ENCODE results near the gene STXBP1. TPM values are rescaled to one million over a fixed set of nuclear protein-coding genes. Genes with fewer than 3 reads are reported as not detected.
A peak's percentile ranks its signal among the peaks of the same experiment; 100 is the strongest.

Gene STXBP1
- total RNA-seq, 1 experiment from 2014 or later = 0.36 TPM

GRCh38 chr9:127692071-127692470 is 80.0 kb downstream of the STXBP1 start:
- no peak for DNase-seq
- H3K27me3 ChIP-seq = no peaks in the 10 kb centered on the region
- H3K36me3 ChIP-seq = peaks cover 2% of the 10 kb centered on the region; the same call in 1 of the 2 replicates
- H3K4me3 ChIP-seq = no peak overlapping the region
- no peaks in the 10 kb centered on the region for H3K9me3 ChIP-seq

DNA sequence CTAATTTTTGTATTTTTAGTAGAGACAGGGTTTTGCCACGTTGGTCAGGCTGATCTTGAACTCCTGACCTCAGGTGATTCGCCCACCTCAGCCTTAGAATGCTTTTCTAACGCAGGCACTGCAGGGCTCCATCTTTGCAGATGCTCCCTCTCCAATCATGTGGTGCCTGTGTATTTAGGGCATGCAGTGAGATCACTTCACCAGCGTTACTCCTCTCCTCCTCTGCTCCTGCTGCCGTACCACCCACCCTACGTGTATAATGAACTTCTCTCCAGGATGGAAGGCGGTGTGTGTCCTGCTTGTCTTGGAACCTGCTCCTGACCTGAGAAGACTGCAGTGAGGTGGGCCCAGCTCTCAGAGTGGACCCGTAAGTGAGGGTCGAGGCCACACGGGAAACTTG is 81.1 kb downstream of the STXBP1 start:
- H3K36me3 ChIP-seq = peaks cover 2% of the 10 kb centered on the region; the same call in 1 of the 2 replicates
- no peaks in the 10 kb centered on the region for H3K27me3 ChIP-seq
- no peaks in the 10 kb centered on the region for H3K9me3 ChIP-seq
- no peak overlapping the region for H3K4me3 ChIP-seq
- DNase-seq = no peak

DNA sequence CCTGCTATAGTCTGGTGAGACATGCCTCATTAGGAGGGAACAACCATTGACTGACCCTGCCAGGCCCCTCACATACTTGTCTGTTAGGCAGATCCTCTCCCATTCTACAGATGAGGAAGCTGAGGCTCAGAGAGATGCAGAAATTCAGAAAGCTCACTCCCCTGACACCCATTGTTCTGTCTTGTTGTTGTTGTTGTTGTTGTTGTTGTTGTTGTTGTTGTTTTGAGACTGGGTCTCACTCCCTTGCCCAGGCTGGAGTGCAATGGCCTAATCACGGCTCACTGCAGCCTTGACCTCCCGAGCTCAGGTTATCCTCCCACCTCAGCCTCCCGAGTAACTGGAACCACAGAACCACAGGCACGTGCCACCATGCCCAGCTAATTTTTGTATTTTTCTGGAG is 81.6 kb downstream of the STXBP1 start:
- Histone ChIP-seq H3K4me3 (no peak overlapping the region), H3K36me3 (peaks cover 2% of the 10 kb centered on the region; the same call in 1 of the 2 replicates), H3K27me3 (no peaks in the 10 kb centered on the region), H3K9me3 (no peaks in the 10 kb centered on the region)
- DNase-seq = no peak

DNA sequence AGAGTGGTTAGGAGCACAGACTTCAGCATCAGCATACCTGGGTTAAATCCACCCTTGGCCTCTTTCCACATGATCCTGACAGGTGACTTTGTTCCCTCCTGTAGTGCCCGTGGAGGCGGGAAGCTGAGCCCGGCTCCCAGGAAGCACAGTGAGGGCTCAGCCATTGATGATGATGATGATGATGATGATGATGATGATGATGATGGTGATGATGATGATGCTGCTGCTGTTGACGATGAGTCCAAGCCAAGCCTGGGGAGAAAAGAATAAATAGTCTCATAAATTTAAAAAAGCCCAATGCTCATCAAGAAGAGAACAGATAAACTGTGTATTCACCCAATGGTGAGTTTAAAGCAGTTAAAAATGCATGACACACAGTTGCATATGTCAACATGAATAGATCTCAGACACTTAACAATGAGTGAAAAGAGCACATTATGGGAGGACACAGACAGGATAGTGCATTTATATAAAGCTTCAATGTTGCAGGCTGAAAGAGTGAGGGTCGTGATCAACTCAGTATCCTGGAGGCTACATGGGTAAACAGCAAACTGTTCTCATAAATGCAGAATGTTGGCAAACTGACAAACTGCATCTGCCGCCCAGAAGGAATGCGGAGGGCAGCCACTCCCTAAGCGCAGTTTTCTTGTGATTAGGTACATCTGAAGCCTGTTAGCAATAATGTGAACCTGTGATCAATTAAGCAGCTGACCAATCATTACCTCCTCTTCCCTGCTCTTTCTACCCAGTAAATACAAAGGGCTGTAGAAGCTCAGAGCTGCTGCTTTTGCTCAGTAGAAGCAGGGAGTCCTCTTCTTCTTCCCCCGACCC is 83.0 kb downstream of the STXBP1 start:
- Histone ChIP-seq H3K36me3 (peaks cover 2% of the 10 kb centered on the region; the same call in 1 of the 2 replicates), H3K4me3 (no peak overlapping the region), H3K9me3 (no peaks in the 10 kb centered on the region), H3K27me3 (no peaks in the 10 kb centered on the region)
- no peak for DNase-seq

GRCh38 chr9:127697575-127697974 is 85.5 kb downstream of the STXBP1 start:
- no peak for DNase-seq
- H3K9me3 ChIP-seq = no peaks in the 10 kb centered on the region
- no peaks in the 10 kb centered on the region for H3K27me3 ChIP-seq
- no peak overlapping the region for H3K4me3 ChIP-seq
- no peaks in the 10 kb centered on the region for H3K36me3 ChIP-seq

DNA sequence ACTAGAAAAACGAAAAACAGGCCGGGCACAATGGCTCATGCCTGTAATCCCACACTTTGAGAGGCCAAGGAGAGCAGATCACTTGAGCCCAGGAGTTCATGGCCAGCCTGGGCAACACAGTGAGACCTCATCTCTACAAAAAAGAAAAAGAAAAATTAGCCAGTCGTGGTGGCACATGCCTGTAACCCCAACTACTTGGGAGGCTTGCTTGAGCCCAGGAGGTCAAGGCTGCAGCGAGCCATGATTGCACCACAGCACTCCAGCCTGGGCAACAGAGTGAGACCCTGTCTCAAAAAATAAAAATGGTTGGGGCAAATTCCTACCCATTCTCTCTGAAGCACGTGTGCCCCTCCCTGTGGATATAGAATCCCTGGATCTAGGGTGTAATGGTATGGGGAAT is 86.3 kb downstream of the STXBP1 start:
- Histone ChIP-seq H3K4me3 (no peak overlapping the region), H3K36me3 (no peaks in the 10 kb centered on the region), H3K27me3 (no peaks in the 10 kb centered on the region), H3K9me3 (no peaks in the 10 kb centered on the region)
- no peak for DNase-seq

DNA sequence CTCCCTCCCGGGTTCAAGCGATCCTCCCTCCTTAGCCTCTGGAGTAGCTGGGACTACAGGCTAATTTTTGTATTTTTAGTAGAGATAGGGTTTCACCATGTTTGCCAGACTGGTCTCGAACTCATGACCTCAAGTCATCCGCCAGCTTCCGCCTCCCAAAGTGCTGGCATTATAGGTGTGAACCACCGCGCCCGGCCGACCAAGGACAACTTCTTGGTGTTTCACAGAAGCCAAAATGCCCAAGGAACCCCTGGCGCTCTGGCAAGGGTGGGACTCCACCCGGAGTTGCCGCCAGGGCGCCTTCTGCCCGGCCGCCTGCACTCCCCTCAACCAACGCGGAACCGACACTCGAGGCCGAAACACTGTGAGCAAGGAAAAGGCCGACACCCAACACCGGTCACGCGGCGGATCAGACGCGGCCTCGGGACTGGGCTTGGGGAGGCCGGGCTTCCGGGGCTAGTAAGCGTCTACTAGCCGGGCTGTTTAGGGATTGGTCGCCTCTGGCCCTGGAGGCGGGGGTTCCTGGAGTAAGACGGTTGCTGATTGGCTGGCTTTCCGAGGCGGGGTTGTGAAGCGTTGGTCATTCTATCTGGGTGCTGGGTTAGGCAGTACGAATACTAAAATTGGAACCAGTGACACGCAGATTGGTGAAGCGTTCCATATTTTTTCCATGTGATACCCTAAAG is 87.1 kb downstream of the STXBP1 start:
- no peaks in the 10 kb centered on the region for H3K36me3 ChIP-seq
- H3K27me3 ChIP-seq = no peaks in the 10 kb centered on the region
- peak; percentile 98 for DNase-seq
- peak overlapping the region; percentile 50 for H3K4me3 ChIP-seq
- no peaks in the 10 kb centered on the region for H3K9me3 ChIP-seq

DNA sequence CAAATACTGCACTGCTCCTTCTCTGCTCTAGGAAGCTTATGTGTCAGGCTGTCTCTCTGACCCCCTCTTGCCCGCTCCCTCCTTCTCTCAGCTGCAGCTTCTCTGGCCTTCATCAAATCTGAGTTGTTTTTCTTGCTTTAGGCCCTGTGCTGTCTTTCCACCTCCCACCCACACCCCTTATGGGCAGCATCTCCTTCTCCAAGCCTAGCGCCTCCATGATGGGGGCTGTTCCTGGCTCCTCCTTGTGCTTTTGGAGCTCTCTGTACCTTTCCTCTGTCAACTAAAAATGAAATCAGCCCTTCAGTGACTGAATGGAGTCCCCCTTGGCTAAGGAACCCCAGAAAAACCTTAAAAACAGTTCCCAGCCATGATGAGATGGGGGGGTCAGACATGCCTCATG is 88.1 kb downstream of the STXBP1 start:
- no peaks in the 10 kb centered on the region for H3K36me3 ChIP-seq
- H3K9me3 ChIP-seq = no peaks in the 10 kb centered on the region
- H3K4me3 ChIP-seq = no peak overlapping the region
- H3K27me3 ChIP-seq = no peaks in the 10 kb centered on the region
- no peak for DNase-seq

DNA sequence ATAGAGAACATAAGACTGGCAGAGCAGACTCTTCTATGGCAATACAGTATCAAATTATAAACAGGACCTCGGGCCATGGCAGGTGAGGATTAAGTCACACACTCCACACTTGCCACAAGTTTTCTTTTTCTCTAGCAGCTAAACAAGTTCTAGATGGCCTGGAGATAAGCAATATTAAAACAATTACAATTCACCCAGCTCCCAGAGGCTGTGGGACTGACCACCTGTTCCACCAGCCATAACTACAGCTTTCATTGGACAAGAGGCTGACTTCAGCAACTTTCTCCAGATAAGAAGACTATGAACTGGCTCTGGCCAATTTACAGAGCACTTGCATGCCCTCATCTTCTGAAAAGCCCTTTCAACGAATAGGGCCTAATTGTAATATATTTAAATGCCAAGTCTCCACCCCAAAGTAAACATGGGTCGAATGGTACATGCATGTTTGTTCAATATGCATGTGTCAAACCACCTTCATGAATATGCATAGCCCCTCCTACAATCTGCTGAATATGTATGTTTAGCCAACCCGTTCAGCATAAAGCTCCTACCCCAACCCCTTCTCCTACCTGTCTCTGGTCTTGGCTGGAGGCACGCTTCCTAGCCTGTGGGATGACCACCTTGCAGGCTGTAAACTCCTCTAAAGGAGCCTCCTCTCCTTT is 88.6 kb downstream of the STXBP1 start:
- no peaks in the 10 kb centered on the region for H3K36me3 ChIP-seq
- H3K4me3 ChIP-seq = no peak overlapping the region
- no peaks in the 10 kb centered on the region for H3K9me3 ChIP-seq
- H3K27me3 ChIP-seq = no peaks in the 10 kb centered on the region
- DNase-seq = no peak

DNA sequence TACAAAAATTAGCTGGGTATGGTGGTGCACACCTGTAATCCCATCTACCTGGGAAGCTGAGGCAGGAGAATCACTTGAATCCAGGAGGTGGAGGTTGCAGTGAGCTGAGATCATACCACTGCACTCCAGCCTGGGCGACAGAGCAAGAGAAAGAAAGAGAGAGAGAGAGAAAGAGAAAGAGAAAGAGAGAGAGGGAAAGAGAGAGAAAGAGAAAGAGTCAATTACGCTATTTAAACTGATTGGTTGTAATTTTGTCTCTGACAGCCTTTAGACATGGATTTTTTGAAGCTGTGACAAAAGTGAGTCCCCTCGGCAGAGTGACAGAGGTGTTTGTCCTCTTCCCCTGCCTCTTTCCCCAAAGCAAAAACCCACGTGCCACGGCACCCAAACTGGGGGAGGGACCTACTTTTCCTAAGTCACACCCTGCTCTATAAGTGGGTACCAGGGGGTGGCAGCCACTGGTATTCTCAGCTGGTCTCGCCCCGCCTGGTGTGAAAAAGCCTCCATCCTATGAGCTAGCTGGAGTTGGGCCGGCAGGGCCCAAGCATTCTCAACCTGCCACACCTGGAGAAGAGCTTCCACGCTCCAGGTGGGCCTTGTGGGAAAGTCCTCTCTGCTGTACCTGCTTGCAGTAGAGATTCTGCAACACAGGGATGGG is 91.3 kb downstream of the STXBP1 start:
- Histone ChIP-seq H3K27me3 (no peaks in the 10 kb centered on the region), H3K4me3 (no peak overlapping the region), H3K9me3 (no peaks in the 10 kb centered on the region), H3K36me3 (no peaks in the 10 kb centered on the region)
- DNase-seq = no peak

DNA sequence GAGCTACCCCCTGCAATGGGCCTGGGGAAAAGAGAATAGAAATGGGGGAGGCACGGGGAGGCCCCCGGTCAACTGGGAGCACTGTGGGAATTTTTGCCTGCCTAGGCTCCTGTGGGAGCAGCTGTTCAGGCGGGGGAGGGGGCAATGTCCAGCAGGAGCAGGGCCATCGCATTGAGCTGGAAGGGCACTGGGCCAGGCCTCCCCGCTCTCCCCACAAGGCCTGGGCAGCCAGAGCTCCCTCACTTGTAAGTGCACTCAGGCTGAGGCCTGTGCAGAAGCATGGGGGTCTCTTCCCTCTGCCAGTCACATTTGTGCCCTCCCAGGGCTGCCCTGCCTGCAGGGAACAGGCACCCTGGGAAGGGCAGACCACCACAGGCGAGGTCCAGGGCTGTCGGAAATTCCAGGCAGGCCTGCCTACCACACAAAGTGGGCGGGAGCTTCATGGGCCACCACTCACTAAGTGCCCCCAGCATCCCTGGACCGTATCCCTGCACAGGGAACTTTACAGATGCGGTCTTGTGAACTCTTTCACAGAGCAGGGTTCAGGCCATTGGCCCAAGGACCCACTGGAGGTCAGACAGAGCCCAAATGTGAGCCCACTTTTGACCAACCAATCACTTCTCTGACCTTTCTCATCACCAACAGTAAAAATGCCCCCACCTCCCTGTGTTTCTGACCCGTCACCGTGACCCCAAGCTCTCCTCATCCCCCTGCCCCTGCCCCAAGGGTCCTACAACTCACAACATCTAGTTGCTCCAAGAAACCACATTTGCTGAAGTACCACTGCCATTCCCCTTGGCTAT is 93.7 kb downstream of the STXBP1 start:
- no peak for DNase-seq
- H3K9me3 ChIP-seq = no peaks in the 10 kb centered on the region
- H3K4me3 ChIP-seq = no peak overlapping the region
- no peaks in the 10 kb centered on the region for H3K27me3 ChIP-seq
- no peaks in the 10 kb centered on the region for H3K36me3 ChIP-seq

GRCh38 chr9:127706836-127707241 is 94.8 kb downstream of the STXBP1 start, which contains the start of gene CFAP157:
Gene CFAP157 (plus strand): TSS chr9:127706988. CDS start chr9:127707032, 44 bp downstream.
- no peak for DNase-seq
- Histone ChIP-seq H3K4me3 (no peak within 1 kb of the TSS), H3K9me3 (no peaks in the 10 kb centered on the region), H3K27me3 (no peaks in the 10 kb centered on the region), H3K36me3 (no peaks in the 10 kb centered on the region)

GRCh38 chr9:127707766-127708165 is 95.7 kb downstream of the STXBP1 start:
- Histone ChIP-seq H3K4me3 (no peak overlapping the region), H3K27me3 (no peaks in the 10 kb centered on the region), H3K9me3 (no peaks in the 10 kb centered on the region), H3K36me3 (no peaks in the 10 kb centered on the region; the same call in 1 of the 2 replicates)
- DNase-seq = no peak

- H3K4me3 ChIP-seq = no peak overlapping the region
- H3K27me3 ChIP-seq = no peaks in the 10 kb centered on the region
- no peak for DNase-seq
- H3K9me3 ChIP-seq = no peaks in the 10 kb centered on the region
- peaks cover 3% of the 10 kb centered on the region; the same call in 1 of the 2 replicates for H3K36me3 ChIP-seq
Observed at GRCh38 chr9:127708952-127709587, 97.0 kb downstream of the STXBP1 start.

DNA sequence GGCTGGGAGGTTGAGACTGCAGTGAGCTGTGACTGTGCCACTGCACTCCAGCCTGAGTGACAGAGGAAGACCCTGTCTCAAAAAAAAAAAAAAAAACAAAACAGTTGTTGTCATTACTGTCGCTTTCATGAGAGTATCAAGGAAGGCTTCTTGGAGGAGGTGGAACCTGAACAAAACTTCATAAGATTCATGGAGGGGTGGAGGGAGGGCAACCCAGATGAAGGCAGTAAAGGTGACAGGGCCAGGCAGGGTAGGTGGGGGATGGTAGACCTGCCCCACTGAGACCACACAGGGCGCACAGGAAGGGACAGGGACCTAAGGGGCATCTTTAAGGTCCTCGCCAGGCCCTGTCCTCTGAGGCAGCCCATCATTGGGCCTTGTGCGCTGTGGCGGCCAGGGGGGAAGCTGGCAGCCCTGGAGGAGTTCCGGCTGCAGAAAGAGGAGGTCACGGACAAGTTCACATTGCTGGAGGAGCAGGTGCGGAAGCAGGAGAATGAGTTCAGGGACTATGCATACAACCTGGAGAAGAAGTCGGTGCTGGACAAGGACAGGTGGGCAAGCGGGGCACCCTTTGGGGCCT is 98.2 kb downstream of the STXBP1 start:
- no peak for DNase-seq
- Histone ChIP-seq H3K36me3 (peaks cover 3% of the 10 kb centered on the region), H3K4me3 (no peak overlapping the region), H3K27me3 (no peaks in the 10 kb centered on the region), H3K9me3 (no peaks in the 10 kb centered on the region)
